Astrocyte of the spinal cord (primary cell): ENCODE results near the gene SERPINA6.
A peak's percentile ranks its signal among the peaks of the same experiment; 100 is the strongest.
"Not testable (repeated sequence)": the region's sequence is repeated elsewhere in the genome, so short reads cannot be mapped to it uniquely, and the experiment has no call there.

Experiments
- DNase-seq: peaks from one replicate; pipeline ENCODE4 v3.0.0; 2011; ENCODE audit warnings: low read depth, low spot score
- H3K4me3 ChIP-seq: 2 replicates; pipeline ENCODE4 v1.5.1; 2011; ENCODE audit warnings: low read depth, mild to moderate bottlenecking, low read length, moderate library complexity
- in situ Hi-C: cut with HindIII; loops from 2 replicates; pipeline ENCODE4 v1.10.0; 2017; ENCODE audit warnings: low sequenced_read_pairs
- TF ChIP-seq, protein P1 (sequence below): IDR thresholded peaks from 2 replicates; pipeline ENCODE4 v1.5.1; 2012; ENCODE audit warnings: low read depth, mild to moderate bottlenecking, low read length, inconsistent platforms

The SERPINA6 gene

GRCh38 chr14:94322648-94323570 is at the start of gene SERPINA6:
Gene SERPINA6 (minus strand): TSS chr14:94323336. CDS start chr14:94314648, 8,688 bp downstream.
- TF ChIP-seq, protein P1, sequence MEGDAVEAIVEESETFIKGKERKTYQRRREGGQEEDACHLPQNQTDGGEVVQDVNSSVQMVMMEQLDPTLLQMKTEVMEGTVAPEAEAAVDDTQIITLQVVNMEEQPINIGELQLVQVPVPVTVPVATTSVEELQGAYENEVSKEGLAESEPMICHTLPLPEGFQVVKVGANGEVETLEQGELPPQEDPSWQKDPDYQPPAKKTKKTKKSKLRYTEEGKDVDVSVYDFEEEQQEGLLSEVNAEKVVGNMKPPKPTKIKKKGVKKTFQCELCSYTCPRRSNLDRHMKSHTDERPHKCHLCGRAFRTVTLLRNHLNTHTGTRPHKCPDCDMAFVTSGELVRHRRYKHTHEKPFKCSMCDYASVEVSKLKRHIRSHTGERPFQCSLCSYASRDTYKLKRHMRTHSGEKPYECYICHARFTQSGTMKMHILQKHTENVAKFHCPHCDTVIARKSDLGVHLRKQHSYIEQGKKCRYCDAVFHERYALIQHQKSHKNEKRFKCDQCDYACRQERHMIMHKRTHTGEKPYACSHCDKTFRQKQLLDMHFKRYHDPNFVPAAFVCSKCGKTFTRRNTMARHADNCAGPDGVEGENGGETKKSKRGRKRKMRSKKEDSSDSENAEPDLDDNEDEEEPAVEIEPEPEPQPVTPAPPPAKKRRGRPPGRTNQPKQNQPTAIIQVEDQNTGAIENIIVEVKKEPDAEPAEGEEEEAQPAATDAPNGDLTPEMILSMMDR = no peak
- no peak within 1 kb of the TSS for H3K4me3 ChIP-seq
- peak; percentile 76 for DNase-seq
- in situ Hi-C loops = no loop called here

DNA sequence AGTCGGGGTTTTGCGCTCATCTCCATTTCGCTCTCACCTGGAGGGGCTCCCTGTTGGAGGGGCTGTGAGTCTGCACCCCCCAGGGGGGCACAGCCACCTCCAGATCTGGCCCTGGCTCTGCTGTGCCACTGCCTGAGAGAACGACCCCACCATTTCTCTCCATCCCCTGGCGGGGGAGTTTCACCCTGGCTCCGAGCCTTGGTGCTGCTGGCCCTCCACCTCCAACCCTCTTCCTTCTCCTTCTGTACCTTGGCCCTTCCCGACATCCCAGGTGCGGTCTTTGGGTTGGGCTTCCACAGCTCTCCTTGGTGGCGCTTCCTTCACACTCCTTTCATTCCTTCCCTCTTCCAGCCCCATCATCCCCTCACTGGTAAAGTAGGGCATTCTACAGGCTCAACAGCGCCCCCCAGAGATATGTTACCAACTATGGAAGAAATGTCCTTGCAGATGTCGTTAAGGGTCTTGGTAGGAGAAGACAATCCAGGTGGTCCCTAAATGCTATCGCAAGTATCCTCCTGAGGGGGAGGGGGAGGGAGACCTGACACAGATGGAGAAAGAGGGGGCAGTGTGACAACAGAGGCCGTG is 49.0 kb upstream of the SERPINA6 start:
- TF ChIP-seq, protein P1 = peak; percentile 2
- DNase-seq = no peak
- in situ Hi-C loops = no loop called here
- H3K4me3 ChIP-seq = no peak overlapping the region

- in situ Hi-C loops = no loop called here
- no peak overlapping the region for H3K4me3 ChIP-seq
- DNase-seq = no peak
- TF ChIP-seq, protein P1 = no peak
These were observed 47.4 kb upstream of the SERPINA6 start for GRCh38 chr14:94370524-94370910.

- H3K4me3 ChIP-seq, DNase-seq, in situ Hi-C loops: not testable (repeated sequence)
These were observed 46.8 kb upstream of the SERPINA6 start for GRCh38 chr14:94369766-94370523.

GRCh38 chr14:94368956-94369355 is 45.8 kb upstream of the SERPINA6 start:
- DNase-seq = no peak
- in situ Hi-C loops = no loop called here
- no peak overlapping the region for H3K4me3 ChIP-seq
- TF ChIP-seq, protein P1 = no peak

- DNase-seq = no peak
- in situ Hi-C loops = no loop called here
- H3K4me3 ChIP-seq = no peak overlapping the region
- TF ChIP-seq, protein P1 = no peak
These were observed 45.1 kb upstream of the SERPINA6 start for GRCh38 chr14:94368243-94368590.
